Measurements from ENCODE around the gene ABHD1. TPM values are rescaled to one million over a fixed set of nuclear protein-coding genes. Genes with fewer than 3 reads are reported as not detected.

Gene ABHD1
- total RNA-seq, 2 experiments from 2014 or later = 0.77 to 1.4 TPM

Other genes starting within 250 kb of the ABHD1 start
- gene MAPRE3, start 153.2 kb upstream of the ABHD1 start, total RNA-seq = 1 to 10 TPM; 1.9 to 2.0 TPM
- gene TMEM214, start 90.8 kb upstream of the ABHD1 start, total RNA-seq = 10 to 100 TPM; 68.1 to 70.8 TPM
- 10 to 100 TPM; 14.9 to 18.0 TPM for gene AGBL5, start 72.1 kb upstream of the ABHD1 start, total RNA-seq
- gene OST4, start 52.2 kb upstream of the ABHD1 start, total RNA-seq = 100 to 1,000 TPM; 302 to 325 TPM
- 1 to 10 TPM in 1 of 2 experiments, under 1 TPM in 1; 0.91 to 1.2 TPM for gene EMILIN1, start 45.2 kb upstream of the ABHD1 start, total RNA-seq
- gene KHK, start 37.0 kb upstream of the ABHD1 start, total RNA-seq = 10 to 100 TPM; 13.1 to 13.7 TPM
- gene CGREF1, start 4.7 kb upstream of the ABHD1 start, total RNA-seq = 1 to 10 TPM; 1.6 TPM
- gene PREB, start 10.8 kb downstream of the ABHD1 start, total RNA-seq = 10 to 100 TPM; 51.7 to 53.9 TPM
- gene PRR30, start 15.6 kb downstream of the ABHD1 start, total RNA-seq = not detected
- not detected for gene TCF23, start 25.2 kb downstream of the ABHD1 start, total RNA-seq
- gene ATRAID, start 88.2 kb downstream of the ABHD1 start, total RNA-seq = 10 to 100 TPM; 74.9 to 84.6 TPM
- 10 to 100 TPM; 31.6 to 32.2 TPM for gene SLC5A6, start 88.5 kb downstream of the ABHD1 start, total RNA-seq
- gene CAD, start 93.6 kb downstream of the ABHD1 start, total RNA-seq = 10 to 100 TPM; 60.1 to 60.4 TPM
- under 1 TPM; 0.34 to 0.64 TPM for gene SLC30A3, start 139.2 kb downstream of the ABHD1 start, total RNA-seq
- gene DNAJC5G, start 151.6 kb downstream of the ABHD1 start, total RNA-seq = not detected
- gene TRIM54, start 158.6 kb downstream of the ABHD1 start, total RNA-seq = under 1 TPM in 1 of 2 experiments, not detected in 1; 0.19 TPM
- 1 to 10 TPM; 3.7 to 5.1 TPM for gene UCN, start 184.6 kb downstream of the ABHD1 start, total RNA-seq
- gene MPV17, start 199.3 kb downstream of the ABHD1 start, total RNA-seq = 100 to 1,000 TPM in 1 of 2 experiments, 10 to 100 TPM in 1; 93.4 to 100 TPM
- gene GTF3C2, start 232.9 kb downstream of the ABHD1 start, total RNA-seq = 10 to 100 TPM; 66.4 to 70.8 TPM
- 10 to 100 TPM; 38.3 to 39.2 TPM for gene EIF2B4, start 246.5 kb downstream of the ABHD1 start, total RNA-seq
- gene SNX17, start 246.8 kb downstream of the ABHD1 start, total RNA-seq = 100 to 1,000 TPM; 113 to 116 TPM